Stimulated activated CD8-positive, alpha-beta memory T cell treated with anti-CD3 and anti-CD28 coated beads, Interleukin-12 subunit alpha, Interleukin-12 subunit beta, amount 100 ng/mL, for 1 hour (primary cell): Measurements from ENCODE around the gene CPLX4.
"Not testable (repeated sequence)": the region's sequence is repeated elsewhere in the genome, so short reads cannot be mapped to it uniquely, and the experiment has no call there.

Source experiments
- DNase-seq: peaks from one replicate; pipeline ENCODE4 v3.0.0-alpha.2; 2020; ENCODE audit warnings: low read depth

CPLX4 gene

GRCh38 chr18:59269563-59270119 is 48.8 kb downstream of the CPLX4 start:
- no peak for DNase-seq

- no peak for DNase-seq
These were observed 49.5 kb downstream of the CPLX4 start for GRCh38 chr18:59268721-59269562.

- no peak for DNase-seq
These were observed 50.2 kb downstream of the CPLX4 start for GRCh38 chr18:59268127-59268720.

GRCh38 chr18:59267503-59268126 is 50.8 kb downstream of the CPLX4 start:
- no peak for DNase-seq

GRCh38 chr18:59266886-59267502 is 51.5 kb downstream of the CPLX4 start:
- DNase-seq: no peak

- DNase-seq: no peak
These were observed 52.0 kb downstream of the CPLX4 start for GRCh38 chr18:59266459-59266858.

- no peak for DNase-seq
These were observed 52.5 kb downstream of the CPLX4 start for GRCh38 chr18:59265974-59266369.

GRCh38 chr18:59265246-59265973 is 53.0 kb downstream of the CPLX4 start:
- no peak for DNase-seq

GRCh38 chr18:59264651-59265245 is 53.7 kb downstream of the CPLX4 start:
- no peak for DNase-seq

GRCh38 chr18:59264121-59264571 is 54.3 kb downstream of the CPLX4 start:
- no peak for DNase-seq

GRCh38 chr18:59263661-59264060 is 54.8 kb downstream of the CPLX4 start:
- no peak for DNase-seq

GRCh38 chr18:59262243-59262642 is 56.2 kb downstream of the CPLX4 start:
- DNase-seq: not testable (repeated sequence)

- not testable (repeated sequence) for DNase-seq
These were observed 56.6 kb downstream of the CPLX4 start for GRCh38 chr18:59261842-59262241.

- not testable (repeated sequence) for DNase-seq
These were observed 63.0 kb downstream of the CPLX4 start for GRCh38 chr18:59255491-59255890.

- DNase-seq: no peak
These were observed 69.2 kb downstream of the CPLX4 start for GRCh38 chr18:59249199-59249774.

GRCh38 chr18:59246796-59247195 is 71.7 kb downstream of the CPLX4 start:
- no peak for DNase-seq
